Mammary epithelial cell (primary cell): Measurements from ENCODE around the gene ZNF683.

Source experiments
- EZH2 ChIP-seq: IDR thresholded peaks from 2 replicates; pipeline ENCODE4 v1.6.1; 2012; ENCODE audit warnings: low read length, inconsistent platforms, borderline replicate concordance
- TF ChIP-seq, protein P1 (sequence below), 2 donors: IDR thresholded peaks in 1 of 2; conservative IDR thresholded peaks in 1 of 2; 2 replicates each; pipeline ENCODE4 v1.5.1; 2011 to 2012; ENCODE audit warnings: inconsistent platforms in 2 of 2, low read length in 2 of 2, mild to moderate bottlenecking in 2 of 2, control low read depth in 1 of 2, low read depth in 1 of 2; ENCODE audit not compliant: insufficient read depth in 1 of 2; ENCODE audit errors: extremely low read depth in 1 of 2

DNA sequence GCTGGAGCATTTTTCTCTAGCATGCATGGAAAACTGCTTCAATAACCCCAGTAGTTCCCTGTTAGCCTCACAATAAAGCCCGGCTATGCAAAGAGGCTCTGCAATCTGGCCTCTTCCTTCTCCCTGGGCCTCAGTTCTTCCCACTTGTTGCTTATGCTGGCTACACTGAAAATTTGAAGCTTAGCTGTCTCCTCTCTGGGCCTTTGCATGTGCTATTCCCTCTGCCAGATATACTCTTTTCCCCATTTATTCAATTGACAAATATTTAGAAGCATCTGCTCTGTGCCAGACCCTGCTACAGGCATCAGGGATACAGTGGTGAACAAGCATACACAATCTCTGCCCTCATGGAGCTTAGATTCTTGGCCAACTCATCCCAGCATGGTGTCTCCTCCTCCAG lies 33.9 kb downstream of the ZNF683 start:
- TF ChIP-seq, protein P1, sequence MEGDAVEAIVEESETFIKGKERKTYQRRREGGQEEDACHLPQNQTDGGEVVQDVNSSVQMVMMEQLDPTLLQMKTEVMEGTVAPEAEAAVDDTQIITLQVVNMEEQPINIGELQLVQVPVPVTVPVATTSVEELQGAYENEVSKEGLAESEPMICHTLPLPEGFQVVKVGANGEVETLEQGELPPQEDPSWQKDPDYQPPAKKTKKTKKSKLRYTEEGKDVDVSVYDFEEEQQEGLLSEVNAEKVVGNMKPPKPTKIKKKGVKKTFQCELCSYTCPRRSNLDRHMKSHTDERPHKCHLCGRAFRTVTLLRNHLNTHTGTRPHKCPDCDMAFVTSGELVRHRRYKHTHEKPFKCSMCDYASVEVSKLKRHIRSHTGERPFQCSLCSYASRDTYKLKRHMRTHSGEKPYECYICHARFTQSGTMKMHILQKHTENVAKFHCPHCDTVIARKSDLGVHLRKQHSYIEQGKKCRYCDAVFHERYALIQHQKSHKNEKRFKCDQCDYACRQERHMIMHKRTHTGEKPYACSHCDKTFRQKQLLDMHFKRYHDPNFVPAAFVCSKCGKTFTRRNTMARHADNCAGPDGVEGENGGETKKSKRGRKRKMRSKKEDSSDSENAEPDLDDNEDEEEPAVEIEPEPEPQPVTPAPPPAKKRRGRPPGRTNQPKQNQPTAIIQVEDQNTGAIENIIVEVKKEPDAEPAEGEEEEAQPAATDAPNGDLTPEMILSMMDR (conservative IDR thresholded peaks at IDR 0.05 in 1 of 2, IDR thresholded peaks at IDR 0.05 in 1 of 2; ENCODE audit: extremely low read depth in 1 of 2, insufficient read depth in 1 of 2, low read depth in 1 of 2, low read length in 2 of 2) = no peak
- no peak for TF ChIP-seq EZH2
